Measurements from ENCODE around the gene HLA-DPB1. TPM values are rescaled to one million over a fixed set of nuclear protein-coding genes. Genes with fewer than 3 reads are reported as not detected.
A peak's percentile ranks its signal among the peaks of the same experiment; 100 is the strongest.

HLA-DPB1 gene
- total and polyA plus RNA-seq, 2 of the 4 experiments (the other 2 are of a cell fraction), result 7.7 to 10.7 TPM

DNA sequence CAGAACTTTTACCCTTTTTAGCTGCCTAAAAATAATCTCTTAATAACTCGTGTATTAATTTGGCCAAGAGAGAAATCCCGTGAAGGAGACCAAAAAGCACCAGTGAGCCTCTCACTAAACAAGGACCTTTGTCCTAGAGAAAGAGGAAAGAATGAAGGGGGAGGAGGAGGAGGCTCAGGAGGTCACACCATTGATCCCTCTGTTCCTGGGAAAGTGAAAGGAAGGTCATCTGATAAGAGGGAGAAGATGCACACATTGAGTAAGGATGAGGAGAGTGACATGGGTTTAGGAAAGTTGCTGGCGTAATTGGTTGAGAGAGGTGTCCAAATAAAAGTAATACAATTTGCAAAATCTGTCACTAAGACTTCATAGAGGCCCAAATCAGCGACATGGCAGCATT lies 49.2 kb downstream of the HLA-DPB1 start (continued):
- TF ChIP-seq MAZ (IDR thresholded peaks at IDR 0.05; ENCODE audit: borderline replicate concordance, low read depth, low read length), result no peak

DNA sequence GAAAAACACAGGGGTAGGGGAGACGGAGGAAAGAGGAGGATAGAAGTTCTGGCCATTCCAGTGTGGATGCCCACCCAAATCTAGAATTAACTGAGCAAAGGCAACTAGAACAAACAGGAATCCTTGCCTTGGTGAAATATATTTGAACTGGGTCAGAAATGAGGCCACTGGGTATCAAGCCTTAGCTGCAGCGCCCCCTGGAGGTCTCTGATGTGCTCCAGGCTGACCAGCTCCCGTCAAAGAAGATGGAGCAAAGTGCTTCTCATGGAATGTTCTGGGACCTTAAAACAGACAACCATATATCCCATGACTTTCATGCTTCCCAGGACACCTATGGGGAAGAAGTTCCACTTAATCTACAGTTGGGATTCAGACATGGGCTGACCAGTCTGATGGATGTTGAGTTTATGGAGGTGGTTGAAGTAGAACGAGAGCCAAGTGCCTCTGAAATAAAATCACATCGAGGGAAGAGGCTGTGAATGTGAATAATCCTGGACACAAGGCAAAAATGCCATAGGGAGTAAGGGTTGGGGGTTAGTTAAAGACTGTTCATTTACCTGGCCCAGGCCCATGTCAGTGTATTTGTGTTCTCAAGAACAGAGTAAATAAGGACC lies 50.4 kb downstream of the HLA-DPB1 start:
- H3K27me3 ChIP-seq (ENCODE audit: control insufficient read depth, insufficient read depth, low read length), result peaks cover 41% of the 10 kb centered on the region
- ATAC-seq (ENCODE audit: low read depth) (peak; percentile 57; the same call in 1 of the 2 replicates), DNase-seq (peak; percentile 12)
- WGBS, 2 experiments (ENCODE audit: extremely low coverage in 2 of 2, insufficient read length in 1 of 2), result 0% methylated on average over 1 of the region's 5 CpGs; no CpG with 5 or more reads in 1 of the 2 experiments
- no peak overlapping the region for H2BK20ac ChIP-seq (ENCODE audit: low read depth, low read length)
- dilution Hi-C loops (cut with HindIII; ENCODE audit: low sequenced_read_pairs, unreplicated experiment), result no loop called here
- no peak overlapping the region for H3K18ac ChIP-seq (ENCODE audit: low read depth, low read length)
- no peak overlapping the region for H4K8ac ChIP-seq (ENCODE audit: low read depth in 2 of 2, low read length in 2 of 2)
- ChIA-PET CTCF (interaction anchor here (1.0 kb wide), 1 partner anchor 10 kb away, joined by 3 read pairs; no protein-coding TSS in a partner anchor), POLR2A (ENCODE audit: unreplicated experiment) (no interaction called here)
- no peak overlapping the region for H2AK5ac ChIP-seq (ENCODE audit: low read depth, low read length)
- no peaks in the 10 kb centered on the region for H3K4me1 ChIP-seq (ENCODE audit: control insufficient read depth, insufficient read depth, low read length)
- no peak overlapping the region for H3K14ac ChIP-seq (replicated peaks; ENCODE audit: low read depth, low read length)
- H3K9me3 ChIP-seq (ENCODE audit: control insufficient read depth, insufficient read depth, low read length), result peaks cover 9% of the 10 kb centered on the region
- no peaks in the 10 kb centered on the region for H3K9me1 ChIP-seq (ENCODE audit: insufficient read depth, low read length)
- no peak overlapping the region for H3K56ac ChIP-seq (ENCODE audit: extremely low read depth, insufficient read depth, low read length)
- H4K91ac ChIP-seq (ENCODE audit: insufficient read depth, low read depth, low read length), result no peak overlapping the region
- no peak overlapping the region for H2BK15ac ChIP-seq (ENCODE audit: low read depth, low read length)
- H3K9ac ChIP-seq (ENCODE audit: low read depth, low read length), result no peak overlapping the region
- no peak overlapping the region for H3K27ac ChIP-seq (ENCODE audit: insufficient read depth, low read length)
- H3K36me3 ChIP-seq (ENCODE audit: control insufficient read depth, insufficient read depth, low read length), result no peaks in the 10 kb centered on the region
- in situ Hi-C loops (cut with MboI; ENCODE audit: low sequenced_read_pairs), result loop anchor here (10.0 kb wide), 1 partner anchor 119 kb away; no protein-coding TSS in a partner anchor
- H4K5ac ChIP-seq (ENCODE audit: low read depth, low read length), result no peak overlapping the region
- TF ChIP-seq MXI1 (IDR thresholded peaks at IDR 0.05; ENCODE audit: borderline replicate concordance, low read depth, low read length), result no peak
- TF ChIP-seq SMC3 (IDR thresholded peaks at IDR 0.05; ENCODE audit: low read depth, low read length), result peak; percentile 23; the same call in 1 of the 2 replicates
- TF ChIP-seq POLR2A (IDR thresholded peaks at IDR 0.05; ENCODE audit: low read depth, low read length), result no peak
- TF ChIP-seq MAZ (IDR thresholded peaks at IDR 0.05; ENCODE audit: borderline replicate concordance, low read depth, low read length), result no peak
- TF ChIP-seq CEBPB (IDR thresholded peaks at IDR 0.05; ENCODE audit: low read depth, low read length), result no peak
- TF ChIP-seq NFE2L2 (IDR thresholded peaks at IDR 0.05; ENCODE audit: low read depth, low read length), result no peak
- TF ChIP-seq, protein P1, sequence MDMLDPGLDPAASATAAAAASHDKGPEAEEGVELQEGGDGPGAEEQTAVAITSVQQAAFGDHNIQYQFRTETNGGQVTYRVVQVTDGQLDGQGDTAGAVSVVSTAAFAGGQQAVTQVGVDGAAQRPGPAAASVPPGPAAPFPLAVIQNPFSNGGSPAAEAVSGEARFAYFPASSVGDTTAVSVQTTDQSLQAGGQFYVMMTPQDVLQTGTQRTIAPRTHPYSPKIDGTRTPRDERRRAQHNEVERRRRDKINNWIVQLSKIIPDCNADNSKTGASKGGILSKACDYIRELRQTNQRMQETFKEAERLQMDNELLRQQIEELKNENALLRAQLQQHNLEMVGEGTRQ (IDR thresholded peaks at IDR 0.05; ENCODE audit: low read depth, low read length), result no peak
- no peak for TF ChIP-seq BHLHE40 (IDR thresholded peaks at IDR 0.05; ENCODE audit: low read depth, low read length)
- TF ChIP-seq CHD1 (IDR thresholded peaks at IDR 0.05; ENCODE audit: low read depth, low read length), result no peak
- TF ChIP-seq, protein P2, sequence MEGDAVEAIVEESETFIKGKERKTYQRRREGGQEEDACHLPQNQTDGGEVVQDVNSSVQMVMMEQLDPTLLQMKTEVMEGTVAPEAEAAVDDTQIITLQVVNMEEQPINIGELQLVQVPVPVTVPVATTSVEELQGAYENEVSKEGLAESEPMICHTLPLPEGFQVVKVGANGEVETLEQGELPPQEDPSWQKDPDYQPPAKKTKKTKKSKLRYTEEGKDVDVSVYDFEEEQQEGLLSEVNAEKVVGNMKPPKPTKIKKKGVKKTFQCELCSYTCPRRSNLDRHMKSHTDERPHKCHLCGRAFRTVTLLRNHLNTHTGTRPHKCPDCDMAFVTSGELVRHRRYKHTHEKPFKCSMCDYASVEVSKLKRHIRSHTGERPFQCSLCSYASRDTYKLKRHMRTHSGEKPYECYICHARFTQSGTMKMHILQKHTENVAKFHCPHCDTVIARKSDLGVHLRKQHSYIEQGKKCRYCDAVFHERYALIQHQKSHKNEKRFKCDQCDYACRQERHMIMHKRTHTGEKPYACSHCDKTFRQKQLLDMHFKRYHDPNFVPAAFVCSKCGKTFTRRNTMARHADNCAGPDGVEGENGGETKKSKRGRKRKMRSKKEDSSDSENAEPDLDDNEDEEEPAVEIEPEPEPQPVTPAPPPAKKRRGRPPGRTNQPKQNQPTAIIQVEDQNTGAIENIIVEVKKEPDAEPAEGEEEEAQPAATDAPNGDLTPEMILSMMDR (conservative IDR thresholded peaks at IDR 0.05; ENCODE audit: low read depth, low read length), result peak; percentile 53
- no peak for TF ChIP-seq MAFK (IDR thresholded peaks at IDR 0.05; ENCODE audit: low read depth, low read length)
- no peaks in the 10 kb centered on the region for H4K20me1 ChIP-seq (ENCODE audit: insufficient read depth, low read length)
- H2AK9ac ChIP-seq (replicated peaks; ENCODE audit: low read depth, low read length, poor library complexity), result no peak overlapping the region
- no peak overlapping the region for H3K23ac ChIP-seq (ENCODE audit: low read depth, low read length)
- intact Hi-C loops (cut with micrococcal nuclease), result no loop called here
- H2BK120ac ChIP-seq (ENCODE audit: low read depth, low read length), result no peak overlapping the region
- H3K79me1 ChIP-seq (ENCODE audit: low read depth in 1 of 2, low read length in 2 of 2), result no peaks in the 10 kb centered on the region
- no TSS peak for BruUV-seq (replicated peaks)
- H3K4ac ChIP-seq (ENCODE audit: low read depth, low read length), result no peak overlapping the region
- H3K4me3 ChIP-seq (ENCODE audit: insufficient read depth, low read depth, low read length), result no peak overlapping the region
- no peak overlapping the region for H2BK5ac ChIP-seq (ENCODE audit: low read depth, low read length, poor library complexity, severe bottlenecking)
- H3K4me2 ChIP-seq (ENCODE audit: low read depth, low read length), result no peak overlapping the region
- H2AFZ ChIP-seq (replicated peaks; ENCODE audit: low read length, poor library complexity), result no peak overlapping the region

Data from IMR-90 (cell line).